GM06990 (cell line): ENCODE measurements around the gene KDM8.
A peak's percentile ranks its signal among the peaks of the same experiment; 100 is the strongest.

Source experiments
- DNase-seq: peaks from one replicate; pipeline ENCODE4 v3.0.0-alpha.2; 2011; ENCODE audit not compliant: insufficient read length; ENCODE audit errors: extremely low read depth
- H3K27me3 ChIP-seq: replicated peaks from 2 replicates; pipeline ENCODE4 v1.6.0; 2011; ENCODE audit warnings: low read length; ENCODE audit not compliant: control insufficient read depth, insufficient read depth
- H3K36me3 ChIP-seq: 2 replicates; pipeline ENCODE4 v1.5.1; 2011; ENCODE audit warnings: low read length; ENCODE audit not compliant: control insufficient read depth, insufficient read depth
- H3K4me3 ChIP-seq: replicated peaks from 2 replicates; pipeline ENCODE4 v1.5.1; 2011; ENCODE audit warnings: low read depth, mild to moderate bottlenecking, control low read depth, low read length
- TF ChIP-seq, protein P1 (sequence below): IDR thresholded peaks from 2 replicates; pipeline ENCODE4 v1.5.1; 2011; ENCODE audit warnings: low read length, control low read depth, mild to moderate bottlenecking, inconsistent platforms; ENCODE audit not compliant: insufficient read depth, poor library complexity, severe bottlenecking

The KDM8 gene

DNA sequence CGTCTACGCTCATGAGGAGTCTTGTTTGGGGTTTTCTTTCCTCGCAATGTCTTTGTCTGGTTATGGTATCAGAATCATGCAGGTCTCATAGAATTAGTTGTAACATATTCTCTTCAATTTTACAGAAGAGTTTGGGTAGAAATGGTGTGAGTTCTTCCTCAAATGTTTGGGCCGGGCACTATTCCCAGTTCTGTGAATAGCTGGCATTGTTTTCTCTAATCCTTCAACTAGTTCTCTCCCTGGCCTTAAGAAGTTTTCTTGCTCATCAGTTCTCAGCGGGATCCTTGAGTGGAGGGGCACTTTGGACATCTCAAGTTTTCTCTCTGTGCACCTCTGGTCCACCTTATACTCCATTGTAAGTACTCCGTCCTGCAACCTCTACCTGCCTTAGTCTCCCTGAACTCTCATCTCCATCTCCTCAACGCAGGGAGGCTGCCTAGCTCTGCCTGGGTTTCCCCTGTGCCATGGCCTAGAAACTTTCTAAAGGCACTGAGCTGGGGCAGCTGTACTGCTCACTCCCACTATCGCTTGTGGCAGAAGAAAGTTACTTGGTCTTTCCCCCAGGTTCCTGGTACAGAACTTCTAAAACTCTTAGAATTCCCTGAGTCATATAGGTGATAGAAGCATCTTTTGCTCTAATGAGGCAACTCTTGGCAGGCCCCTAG, 48.3 kb downstream of the KDM8 start:
- no peak for DNase-seq
- Histone ChIP-seq H3K4me3 (no peak overlapping the region), H3K27me3 (no peaks in the 10 kb centered on the region), H3K36me3 (peaks cover 4% of the 10 kb centered on the region)
- TF ChIP-seq, protein P1, sequence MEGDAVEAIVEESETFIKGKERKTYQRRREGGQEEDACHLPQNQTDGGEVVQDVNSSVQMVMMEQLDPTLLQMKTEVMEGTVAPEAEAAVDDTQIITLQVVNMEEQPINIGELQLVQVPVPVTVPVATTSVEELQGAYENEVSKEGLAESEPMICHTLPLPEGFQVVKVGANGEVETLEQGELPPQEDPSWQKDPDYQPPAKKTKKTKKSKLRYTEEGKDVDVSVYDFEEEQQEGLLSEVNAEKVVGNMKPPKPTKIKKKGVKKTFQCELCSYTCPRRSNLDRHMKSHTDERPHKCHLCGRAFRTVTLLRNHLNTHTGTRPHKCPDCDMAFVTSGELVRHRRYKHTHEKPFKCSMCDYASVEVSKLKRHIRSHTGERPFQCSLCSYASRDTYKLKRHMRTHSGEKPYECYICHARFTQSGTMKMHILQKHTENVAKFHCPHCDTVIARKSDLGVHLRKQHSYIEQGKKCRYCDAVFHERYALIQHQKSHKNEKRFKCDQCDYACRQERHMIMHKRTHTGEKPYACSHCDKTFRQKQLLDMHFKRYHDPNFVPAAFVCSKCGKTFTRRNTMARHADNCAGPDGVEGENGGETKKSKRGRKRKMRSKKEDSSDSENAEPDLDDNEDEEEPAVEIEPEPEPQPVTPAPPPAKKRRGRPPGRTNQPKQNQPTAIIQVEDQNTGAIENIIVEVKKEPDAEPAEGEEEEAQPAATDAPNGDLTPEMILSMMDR: no peak

- no peak for DNase-seq
- no peak overlapping the region for H3K4me3 ChIP-seq
- H3K27me3 ChIP-seq: no peaks in the 10 kb centered on the region
- TF ChIP-seq, protein P1: no peak
- peaks cover 4% of the 10 kb centered on the region for H3K36me3 ChIP-seq
Measured at GRCh38 chr16:27252206-27252585, 48.9 kb downstream of the KDM8 start.

- H3K36me3 ChIP-seq: peaks cover 4% of the 10 kb centered on the region
- no peak for DNase-seq
- TF ChIP-seq, protein P1: no peak
- no peak overlapping the region for H3K4me3 ChIP-seq
- H3K27me3 ChIP-seq: no peaks in the 10 kb centered on the region
Measured at GRCh38 chr16:27253526-27253930, 50.2 kb downstream of the KDM8 start.

DNA sequence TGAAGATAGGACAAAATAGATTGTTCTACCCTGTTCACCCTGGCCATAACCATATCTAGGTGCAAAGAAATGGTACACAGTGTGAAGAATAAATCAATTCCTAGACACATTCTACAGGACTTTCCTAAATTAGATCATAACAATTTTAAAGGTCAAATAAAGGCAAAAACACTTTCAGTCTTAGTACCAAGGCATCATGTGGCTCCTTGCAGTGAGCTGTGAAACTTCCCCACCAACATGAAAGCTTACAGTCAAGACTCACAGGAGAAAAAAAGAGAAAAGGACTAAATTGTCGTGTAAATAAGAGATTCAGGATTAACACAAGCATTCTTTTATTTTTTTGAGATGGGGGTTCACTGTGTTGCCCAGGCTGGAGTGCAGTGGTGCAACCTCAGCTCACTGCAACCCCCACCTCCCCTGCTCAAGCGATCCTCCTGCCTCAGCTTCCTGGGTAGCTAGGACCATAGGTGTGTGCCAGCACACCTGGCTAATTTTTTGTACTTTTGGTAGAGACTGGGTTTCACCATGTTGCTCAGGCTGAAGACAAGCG, 51.0 kb downstream of the KDM8 start:
- peaks cover 4% of the 10 kb centered on the region for H3K36me3 ChIP-seq

GRCh38 chr16:27256861-27257260, 53.5 kb downstream of the KDM8 start:
- Histone ChIP-seq H3K4me3 (no peak overlapping the region), H3K36me3 (peaks cover 4% of the 10 kb centered on the region), H3K27me3 (no peaks in the 10 kb centered on the region)
- no peak for DNase-seq
- TF ChIP-seq, protein P1: no peak

More for the DNA sequence above, 51.0 kb downstream of the KDM8 start:
- TF ChIP-seq, protein P1: no peak
- Histone ChIP-seq H3K27me3 (no peaks in the 10 kb centered on the region), H3K4me3 (no peak overlapping the region)
- DNase-seq: peak; percentile 72

- no peaks in the 10 kb centered on the region for H3K27me3 ChIP-seq
- TF ChIP-seq, protein P1: no peak
- peaks cover 4% of the 10 kb centered on the region for H3K36me3 ChIP-seq
- no peak for DNase-seq
- H3K4me3 ChIP-seq: no peak overlapping the region
Measured at GRCh38 chr16:27257271-27257670, 53.9 kb downstream of the KDM8 start.
